Effector memory CD8-positive, alpha-beta T cell (primary cell): ENCODE results near the gene GHR.

Source experiments
- ATAC-seq: fragments of 150-1000 bp; cut with Tn5 transposase; replicated peaks from 2 replicates; pipeline ENCODE4 v1.10.0; 2021; ENCODE audit warnings: mild to moderate bottlenecking, moderate library complexity
- DNase-seq, 3 experiments: peaks; one replicate each; pipeline ENCODE4 v3.0.0; 2021
- H3K27ac Mint-ChIP-seq, 2 donors: one replicate each; pipeline ENCODE4 v1.8.0; 2022; ENCODE audit warnings: mild to moderate bottlenecking in 2 of 2, mixed read lengths in 2 of 2, moderate library complexity in 2 of 2
- H3K27me3 Mint-ChIP-seq, 2 donors: one replicate each; pipeline ENCODE4 v1.8.0; 2022; ENCODE audit warnings: mixed read lengths in 2 of 2
- H3K36me3 Mint-ChIP-seq: one replicate; pipeline ENCODE4 v1.8.0; 2022; ENCODE audit warnings: mild to moderate bottlenecking, moderate library complexity, mixed read lengths; ENCODE audit not compliant: insufficient read depth
- H3K4me1 Mint-ChIP-seq, 2 donors: one replicate each; pipeline ENCODE4 v1.8.0; 2022; ENCODE audit warnings: low read depth in 2 of 2, mixed read lengths in 2 of 2
- H3K4me3 Mint-ChIP-seq, 2 donors: one replicate each; pipeline ENCODE4 v1.8.0; 2022; ENCODE audit warnings: mild to moderate bottlenecking in 2 of 2, mixed read lengths in 2 of 2, moderate library complexity in 2 of 2
- H3K9me3 Mint-ChIP-seq, 2 donors: one replicate each; pipeline ENCODE4 v1.8.0; 2022; ENCODE audit warnings: mixed read lengths in 2 of 2

The GHR gene

GRCh38 chr5:42487821-42488220 lies 64.6 kb downstream of the GHR start:
- Mint-ChIP-seq H3K4me3 (no peak overlapping the region), H3K27ac (no peak overlapping the region), H3K4me1 (no peaks in the 10 kb centered on the region), H3K9me3 (no peaks in the 10 kb centered on the region), H3K36me3 (no peaks in the 10 kb centered on the region), H3K27me3 (peaks cover 0 to 15% of the 10 kb centered on the region in 2 donors)
- DNase-seq: no peak
- no peak for ATAC-seq

- no peak for ATAC-seq
- Mint-ChIP-seq H3K4me1 (no peaks in the 10 kb centered on the region), H3K27me3 (peaks cover 0 to 7% of the 10 kb centered on the region in 2 donors), H3K36me3 (no peaks in the 10 kb centered on the region), H3K9me3 (no peaks in the 10 kb centered on the region), H3K27ac (no peak overlapping the region), H3K4me3 (no peak overlapping the region)
- DNase-seq: no peak
Observed at GRCh38 chr5:42490831-42491230, 67.6 kb downstream of the GHR start.

- no peaks in the 10 kb centered on the region for H3K36me3 Mint-ChIP-seq
- DNase-seq (no peak), ATAC-seq (no peak)
- no peaks in the 10 kb centered on the region for H3K27me3 Mint-ChIP-seq
- H3K27ac Mint-ChIP-seq: no peak overlapping the region
- no peak overlapping the region for H3K4me3 Mint-ChIP-seq
- no peaks in the 10 kb centered on the region for H3K9me3 Mint-ChIP-seq
- no peaks in the 10 kb centered on the region for H3K4me1 Mint-ChIP-seq
Observed at GRCh38 chr5:42491699-42492098, 68.5 kb downstream of the GHR start.

GRCh38 chr5:42492974-42493373 lies 69.7 kb downstream of the GHR start:
- H3K36me3 Mint-ChIP-seq: no peaks in the 10 kb centered on the region
- no peaks in the 10 kb centered on the region for H3K27me3 Mint-ChIP-seq
- no peak for ATAC-seq
- no peaks in the 10 kb centered on the region for H3K9me3 Mint-ChIP-seq
- H3K4me3 Mint-ChIP-seq: no peak overlapping the region
- no peaks in the 10 kb centered on the region for H3K4me1 Mint-ChIP-seq
- no peak overlapping the region for H3K27ac Mint-ChIP-seq
- no peak for DNase-seq

GRCh38 chr5:42494414-42494813 lies 71.2 kb downstream of the GHR start:
- DNase-seq (no peak), ATAC-seq (no peak)
- no peaks in the 10 kb centered on the region for H3K27me3 Mint-ChIP-seq
- no peaks in the 10 kb centered on the region for H3K9me3 Mint-ChIP-seq
- no peaks in the 10 kb centered on the region for H3K4me1 Mint-ChIP-seq
- no peak overlapping the region for H3K27ac Mint-ChIP-seq
- no peaks in the 10 kb centered on the region for H3K36me3 Mint-ChIP-seq
- H3K4me3 Mint-ChIP-seq: no peak overlapping the region

GRCh38 chr5:42495914-42496313 lies 72.7 kb downstream of the GHR start:
- Mint-ChIP-seq H3K36me3 (no peaks in the 10 kb centered on the region), H3K4me3 (no peak overlapping the region), H3K27ac (no peak overlapping the region), H3K27me3 (no peaks in the 10 kb centered on the region), H3K9me3 (no peaks in the 10 kb centered on the region), H3K4me1 (no peaks in the 10 kb centered on the region)
- no peak for ATAC-seq
- DNase-seq: no peak

GRCh38 chr5:42496397-42497156 lies 73.3 kb downstream of the GHR start:
- Mint-ChIP-seq H3K9me3 (no peaks in the 10 kb centered on the region), H3K27ac (no peak overlapping the region), H3K27me3 (no peaks in the 10 kb centered on the region)

GRCh38 chr5:42498000-42498399 lies 74.8 kb downstream of the GHR start:
- no peaks in the 10 kb centered on the region for H3K27me3 Mint-ChIP-seq
- DNase-seq: no peak
- no peaks in the 10 kb centered on the region for H3K4me1 Mint-ChIP-seq
- H3K27ac Mint-ChIP-seq: no peak overlapping the region
- no peak for ATAC-seq
- no peaks in the 10 kb centered on the region for H3K36me3 Mint-ChIP-seq
- H3K9me3 Mint-ChIP-seq: no peaks in the 10 kb centered on the region
- H3K4me3 Mint-ChIP-seq: no peak overlapping the region

More at GRCh38 chr5:42496397-42497156, 73.3 kb downstream of the GHR start:
- no peak overlapping the region for H3K4me3 Mint-ChIP-seq
- H3K4me1 Mint-ChIP-seq: no peaks in the 10 kb centered on the region
- H3K36me3 Mint-ChIP-seq: no peaks in the 10 kb centered on the region
- ATAC-seq (no peak), DNase-seq (no peak)

GRCh38 chr5:42499016-42499415 lies 75.8 kb downstream of the GHR start:
- H3K4me3 Mint-ChIP-seq: no peak overlapping the region

GRCh38 chr5:42500003-42500599 lies 76.9 kb downstream of the GHR start:
- Mint-ChIP-seq H3K27me3 (no peaks in the 10 kb centered on the region), H3K27ac (no peak overlapping the region), H3K9me3 (no peaks in the 10 kb centered on the region), H3K36me3 (no peaks in the 10 kb centered on the region), H3K4me3 (no peak overlapping the region), H3K4me1 (no peaks in the 10 kb centered on the region)
- no peak for DNase-seq
- ATAC-seq: no peak

More at GRCh38 chr5:42499016-42499415, 75.8 kb downstream of the GHR start:
- Mint-ChIP-seq H3K36me3 (no peaks in the 10 kb centered on the region), H3K9me3 (no peaks in the 10 kb centered on the region), H3K27ac (no peak overlapping the region), H3K4me1 (no peaks in the 10 kb centered on the region), H3K27me3 (no peaks in the 10 kb centered on the region)
- no peak for ATAC-seq
- no peak for DNase-seq

- Mint-ChIP-seq H3K27me3 (no peaks in the 10 kb centered on the region), H3K36me3 (no peaks in the 10 kb centered on the region), H3K27ac (no peak overlapping the region), H3K9me3 (no peaks in the 10 kb centered on the region), H3K4me1 (no peaks in the 10 kb centered on the region), H3K4me3 (no peak overlapping the region)
- DNase-seq (no peak), ATAC-seq (no peak)
Observed at GRCh38 chr5:42502613-42503470, 79.6 kb downstream of the GHR start.

- H3K27ac Mint-ChIP-seq: no peak overlapping the region
- ATAC-seq: no peak
- no peaks in the 10 kb centered on the region for H3K36me3 Mint-ChIP-seq
- H3K4me1 Mint-ChIP-seq: no peaks in the 10 kb centered on the region
- H3K27me3 Mint-ChIP-seq: no peaks in the 10 kb centered on the region
- DNase-seq: no peak
- H3K9me3 Mint-ChIP-seq: no peaks in the 10 kb centered on the region
- no peak overlapping the region for H3K4me3 Mint-ChIP-seq
Observed at GRCh38 chr5:42506662-42507061, 83.4 kb downstream of the GHR start.

- Mint-ChIP-seq H3K4me3 (no peak overlapping the region), H3K36me3 (no peaks in the 10 kb centered on the region), H3K4me1 (no peaks in the 10 kb centered on the region), H3K27ac (no peak overlapping the region), H3K27me3 (no peaks in the 10 kb centered on the region), H3K9me3 (no peaks in the 10 kb centered on the region)
- no peak for ATAC-seq
- no peak for DNase-seq
Observed at GRCh38 chr5:42507451-42508097, 84.3 kb downstream of the GHR start.
